GM10248 (cell line): Measurements from ENCODE around the gene SGPL1.

Source experiments
- CTCF ChIA-PET: fragments of 300-600 bp; sonication (Branson Sonifier 250); formaldehyde crosslinking; extraction: SDS; loops from one replicate; lab custom pipeline; 2021; ENCODE audit warnings: antibody characterized with exemption; lab: Yijun Ruan, JAX
- POLR2A ChIA-PET: fragments of 350-650 bp; sonication (Branson Sonifier 250); formaldehyde crosslinking; extraction: SDS; loops from one replicate; lab custom pipeline; 2020; ENCODE audit warnings: antibody characterized with exemption; lab: Yijun Ruan, JAX
- DNase-seq: peaks from one replicate; pipeline ENCODE4 v3.0.0; 2012; ENCODE audit errors: extremely low spot score
- CTCF ChIP-seq: IDR thresholded peaks from 2 replicates; pipeline ENCODE4 v1.5.1; 2012; ENCODE audit warnings: mild to moderate bottlenecking, low read depth; ENCODE audit errors: extremely low read depth, missing control alignments, control extremely low read depth

Gene SGPL1

DNA sequence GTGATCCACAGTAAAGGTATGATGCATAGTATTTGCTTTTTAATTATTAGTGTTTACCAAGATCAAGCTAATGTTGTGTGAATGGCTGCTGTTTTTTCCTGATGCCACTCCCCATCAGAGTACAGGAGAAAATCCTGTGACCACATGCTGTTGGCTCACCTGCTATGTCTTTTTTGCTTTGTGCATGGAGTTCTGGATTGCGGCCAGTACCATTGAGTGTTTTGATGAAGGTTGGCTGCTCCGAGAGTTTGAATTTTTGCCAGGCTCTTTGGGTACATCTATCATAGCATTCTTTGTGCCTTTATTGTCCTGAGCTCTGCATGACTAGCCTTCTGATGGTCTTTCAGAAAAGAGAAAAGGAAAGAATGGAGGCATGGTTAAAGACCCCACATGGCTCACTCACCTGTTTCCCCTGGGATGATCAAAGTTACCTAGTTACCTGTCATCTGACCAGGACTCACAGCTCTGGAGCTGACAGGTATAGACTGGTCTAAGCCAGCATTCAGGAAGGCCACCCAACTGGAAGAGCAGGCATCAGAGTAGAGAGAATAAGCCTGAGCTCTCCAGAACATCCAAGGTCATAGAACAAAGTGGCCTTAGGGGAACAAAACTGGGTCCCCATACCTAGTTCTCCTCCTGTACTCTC is 11.8 kb upstream of the SGPL1 start:
- ChIA-PET POLR2A (no interaction called here), CTCF (interaction anchor here (0.9 to 1.1 kb wide), 2 partner anchors 11 to 13 kb away, joined by 3 to 4 read pairs; no protein-coding TSS in a partner anchor)
- DNase-seq: no peak
- no peak for TF ChIP-seq CTCF

DNA sequence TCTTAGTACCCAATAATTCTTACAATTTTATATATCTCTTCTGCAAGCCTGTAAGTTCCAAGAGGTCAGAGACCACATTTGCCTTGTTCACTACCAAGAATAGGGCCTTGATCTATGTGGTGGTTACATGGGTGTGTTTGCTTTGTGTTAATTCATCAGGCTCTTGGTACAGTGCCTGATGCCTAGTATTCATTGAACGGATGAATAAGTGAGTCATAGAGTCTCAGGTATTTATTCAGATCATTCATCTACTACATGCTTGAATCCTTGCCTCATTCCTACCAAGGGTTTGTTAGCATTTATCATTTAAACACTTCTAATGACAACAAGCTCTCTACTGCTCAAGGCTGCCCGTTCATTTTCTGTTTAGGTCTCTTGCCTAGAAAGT is 11.3 kb upstream of the SGPL1 start:
- no peak for DNase-seq
- TF ChIP-seq CTCF: no peak
- CTCF ChIA-PET: interaction anchor here (0.9 to 1.1 kb wide), 2 partner anchors 11 to 12 kb away, joined by 3 to 4 read pairs; no protein-coding TSS in a partner anchor
- POLR2A ChIA-PET: no interaction called here

DNA sequence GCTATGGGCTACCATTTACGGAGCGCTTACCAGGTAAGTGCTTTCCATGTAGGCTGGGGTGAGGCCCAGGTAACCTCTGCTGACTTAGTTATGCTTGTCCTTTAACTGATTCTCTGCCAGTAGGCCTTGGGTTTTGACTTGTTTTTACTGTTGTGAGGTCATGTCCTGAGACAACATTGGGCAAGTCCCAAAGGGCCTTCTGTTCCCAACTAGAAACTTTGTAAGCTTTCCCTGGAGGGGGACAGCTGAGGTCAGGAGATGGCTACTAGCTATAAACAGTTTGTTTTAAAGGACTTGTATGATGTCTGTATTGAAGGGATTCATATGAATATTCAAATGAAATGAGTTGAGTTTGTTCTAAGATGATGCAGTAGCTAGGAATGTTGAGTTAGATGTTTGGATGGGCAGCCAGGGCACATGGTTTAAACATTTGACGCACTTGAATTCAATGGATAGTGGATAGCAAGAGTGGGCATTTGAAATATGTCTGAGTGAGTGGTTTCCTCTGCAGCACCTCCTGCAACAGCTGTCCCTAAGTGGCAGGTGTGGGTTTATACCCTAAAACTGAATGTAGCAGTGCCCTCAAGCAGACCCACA is 10.0 kb upstream of the SGPL1 start:
- CTCF ChIA-PET: interaction anchor here (0.9 kb wide), 1 partner anchor 97 kb away, joined by 3 read pairs; no protein-coding TSS in a partner anchor
- DNase-seq: no peak
- POLR2A ChIA-PET: no interaction called here

DNA sequence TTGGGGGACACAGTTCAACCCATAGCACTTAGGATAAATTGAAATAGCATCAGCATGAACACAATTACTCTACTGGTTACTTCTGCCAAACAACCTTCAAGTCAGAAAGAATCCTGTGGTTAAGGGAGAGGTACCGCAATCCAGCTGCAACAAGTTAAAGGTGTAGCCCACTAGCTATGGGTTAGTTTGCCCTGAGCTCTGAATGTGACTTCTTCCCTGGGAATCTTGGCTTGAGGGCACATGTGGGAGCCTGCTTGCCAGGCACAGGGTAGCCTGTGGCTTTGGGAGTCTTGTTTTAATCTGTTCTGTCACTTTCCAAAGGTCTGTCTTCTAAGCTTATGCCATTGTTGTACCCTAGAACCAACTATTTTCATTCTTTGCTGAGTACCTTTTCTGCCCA is 8.9 kb upstream of the SGPL1 start:
- no peak for TF ChIP-seq CTCF
- ChIA-PET CTCF (no interaction called here), POLR2A (no interaction called here)
- DNase-seq: no peak

More for the DNA sequence above, 10.0 kb upstream of the SGPL1 start:
- no peak for TF ChIP-seq CTCF

DNA sequence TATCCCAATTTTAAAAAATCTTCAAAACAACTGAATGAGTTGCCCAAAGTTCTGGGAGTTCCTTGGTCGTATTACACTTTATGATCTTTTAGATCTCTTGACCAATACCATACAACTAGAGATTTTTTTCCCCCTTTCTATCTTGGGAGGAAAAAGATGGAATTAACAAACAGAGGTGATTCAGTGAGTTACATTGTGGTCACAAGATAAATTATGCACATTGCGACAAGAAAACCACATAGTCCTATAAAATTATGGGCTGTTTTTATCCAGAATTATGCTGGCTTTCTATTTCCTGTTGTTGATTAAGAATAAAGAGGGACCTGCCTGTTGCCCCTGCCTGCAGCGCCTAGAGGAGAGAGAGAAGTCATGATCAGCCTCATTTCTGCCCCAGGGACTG is 8.2 kb upstream of the SGPL1 start:
- CTCF ChIA-PET: no interaction called here
- DNase-seq: no peak
- no peak for TF ChIP-seq CTCF
- POLR2A ChIA-PET: no interaction called here

- DNase-seq: no peak
- no peak for TF ChIP-seq CTCF
- ChIA-PET POLR2A (no interaction called here), CTCF (interaction anchor here (1.0 to 1.3 kb wide), 2 partner anchors 48 to 259 kb away, joined by 3 to 4 read pairs; no protein-coding TSS in a partner anchor)
Measured at GRCh38 chr10:70809011-70809611, 6.6 kb upstream of the SGPL1 start.
